ENCODE data around the gene DYNLT3.

DNA sequence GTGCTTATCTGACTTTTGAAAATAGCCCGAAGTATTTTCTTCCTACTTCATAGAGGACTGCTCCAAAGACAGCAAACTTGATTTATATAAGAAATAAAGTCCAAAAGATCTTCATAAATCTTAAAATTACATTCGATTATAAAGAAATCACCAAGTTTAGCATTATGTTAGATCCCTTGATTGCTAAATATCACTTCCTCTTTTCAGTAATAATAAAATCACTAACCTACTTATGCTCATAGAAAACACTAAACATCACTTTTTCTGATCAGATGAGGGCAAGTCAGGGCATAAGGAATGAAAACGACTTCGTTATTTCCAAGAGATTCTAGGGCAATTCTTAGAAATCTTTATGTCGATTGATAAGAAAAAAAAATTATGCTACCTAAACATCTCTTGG lies 32.0 kb downstream of the DYNLT3 start:
- TF ChIP-seq POLR2AphosphoS5 (IDR thresholded peaks at IDR 0.05) (no peak), POLR2A (IDR thresholded peaks at IDR 0.05) (no peak)
- TF ChIP-seq, protein P1, sequence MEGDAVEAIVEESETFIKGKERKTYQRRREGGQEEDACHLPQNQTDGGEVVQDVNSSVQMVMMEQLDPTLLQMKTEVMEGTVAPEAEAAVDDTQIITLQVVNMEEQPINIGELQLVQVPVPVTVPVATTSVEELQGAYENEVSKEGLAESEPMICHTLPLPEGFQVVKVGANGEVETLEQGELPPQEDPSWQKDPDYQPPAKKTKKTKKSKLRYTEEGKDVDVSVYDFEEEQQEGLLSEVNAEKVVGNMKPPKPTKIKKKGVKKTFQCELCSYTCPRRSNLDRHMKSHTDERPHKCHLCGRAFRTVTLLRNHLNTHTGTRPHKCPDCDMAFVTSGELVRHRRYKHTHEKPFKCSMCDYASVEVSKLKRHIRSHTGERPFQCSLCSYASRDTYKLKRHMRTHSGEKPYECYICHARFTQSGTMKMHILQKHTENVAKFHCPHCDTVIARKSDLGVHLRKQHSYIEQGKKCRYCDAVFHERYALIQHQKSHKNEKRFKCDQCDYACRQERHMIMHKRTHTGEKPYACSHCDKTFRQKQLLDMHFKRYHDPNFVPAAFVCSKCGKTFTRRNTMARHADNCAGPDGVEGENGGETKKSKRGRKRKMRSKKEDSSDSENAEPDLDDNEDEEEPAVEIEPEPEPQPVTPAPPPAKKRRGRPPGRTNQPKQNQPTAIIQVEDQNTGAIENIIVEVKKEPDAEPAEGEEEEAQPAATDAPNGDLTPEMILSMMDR (IDR thresholded peaks at IDR 0.05) = no peak

Measured in suprapubic skin (tissue), 4 donors.